Lower leg skin (tissue), 3 donors: Measurements from ENCODE around the gene TSHZ2.

Experiments used
- POLR2A ChIP-seq, 2 donors: fragments of 450-650 bp; IDR thresholded peaks; one replicate each; pipeline ENCODE4 v1.6.1; 2016 to 2017; ENCODE audit warnings: antibody characterized with exemption in 2 of 2, mild to moderate bottlenecking in 1 of 2, moderate library complexity in 1 of 2
- TF ChIP-seq, protein P1 (sequence below), 3 donors: fragments of 450-650 bp; IDR thresholded peaks; one replicate each; pipeline ENCODE4 v1.5.1; 2016; ENCODE audit warnings: antibody characterized with exemption in 3 of 3, mild to moderate bottlenecking in 3 of 3, moderate library complexity in 2 of 3

DNA sequence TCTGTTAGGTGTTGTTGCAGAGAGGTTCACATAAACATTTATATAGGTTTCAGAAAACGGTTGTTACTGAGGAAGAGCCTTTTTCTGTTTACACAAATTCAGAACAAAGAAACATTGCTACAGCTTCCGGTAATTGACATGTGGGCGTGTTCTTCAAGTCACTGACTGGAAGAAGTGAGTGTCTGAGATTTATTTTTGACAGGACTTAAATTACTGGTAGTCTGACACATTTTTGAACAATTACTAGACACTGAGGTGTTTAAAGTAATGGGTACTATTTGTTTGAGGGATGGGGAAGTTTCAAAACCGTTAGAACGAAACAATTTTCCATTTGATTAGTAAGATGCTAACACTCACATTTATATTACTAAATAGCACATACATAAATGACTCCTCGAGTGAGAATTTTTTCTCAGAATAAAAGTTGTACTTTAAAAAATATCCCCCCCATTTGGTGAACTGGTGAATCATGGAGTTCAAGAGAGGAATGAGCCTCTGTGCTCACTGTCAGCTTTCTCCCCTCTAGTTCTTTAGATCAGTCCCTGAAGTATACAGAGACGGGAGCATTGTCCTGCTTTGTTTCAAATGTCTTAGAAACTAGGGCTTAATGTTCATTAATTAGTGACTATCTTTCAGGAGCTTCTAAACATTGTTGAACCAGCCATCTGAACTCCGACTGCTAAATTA lies 98.7 kb downstream of the TSHZ2 start:
- TF ChIP-seq, protein P1, sequence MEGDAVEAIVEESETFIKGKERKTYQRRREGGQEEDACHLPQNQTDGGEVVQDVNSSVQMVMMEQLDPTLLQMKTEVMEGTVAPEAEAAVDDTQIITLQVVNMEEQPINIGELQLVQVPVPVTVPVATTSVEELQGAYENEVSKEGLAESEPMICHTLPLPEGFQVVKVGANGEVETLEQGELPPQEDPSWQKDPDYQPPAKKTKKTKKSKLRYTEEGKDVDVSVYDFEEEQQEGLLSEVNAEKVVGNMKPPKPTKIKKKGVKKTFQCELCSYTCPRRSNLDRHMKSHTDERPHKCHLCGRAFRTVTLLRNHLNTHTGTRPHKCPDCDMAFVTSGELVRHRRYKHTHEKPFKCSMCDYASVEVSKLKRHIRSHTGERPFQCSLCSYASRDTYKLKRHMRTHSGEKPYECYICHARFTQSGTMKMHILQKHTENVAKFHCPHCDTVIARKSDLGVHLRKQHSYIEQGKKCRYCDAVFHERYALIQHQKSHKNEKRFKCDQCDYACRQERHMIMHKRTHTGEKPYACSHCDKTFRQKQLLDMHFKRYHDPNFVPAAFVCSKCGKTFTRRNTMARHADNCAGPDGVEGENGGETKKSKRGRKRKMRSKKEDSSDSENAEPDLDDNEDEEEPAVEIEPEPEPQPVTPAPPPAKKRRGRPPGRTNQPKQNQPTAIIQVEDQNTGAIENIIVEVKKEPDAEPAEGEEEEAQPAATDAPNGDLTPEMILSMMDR (IDR thresholded peaks at IDR 0.05): no peak
- no peak for TF ChIP-seq POLR2A (IDR thresholded peaks at IDR 0.05)
